ENCODE data around the gene MPG. TPM values are rescaled to one million over a fixed set of nuclear protein-coding genes. Genes with fewer than 3 reads are reported as not detected.
A peak's percentile ranks its signal among the peaks of the same experiment; 100 is the strongest.

Gene MPG
- total RNA-seq, 1 experiment from 2014 or later, result 85.7 TPM

DNA sequence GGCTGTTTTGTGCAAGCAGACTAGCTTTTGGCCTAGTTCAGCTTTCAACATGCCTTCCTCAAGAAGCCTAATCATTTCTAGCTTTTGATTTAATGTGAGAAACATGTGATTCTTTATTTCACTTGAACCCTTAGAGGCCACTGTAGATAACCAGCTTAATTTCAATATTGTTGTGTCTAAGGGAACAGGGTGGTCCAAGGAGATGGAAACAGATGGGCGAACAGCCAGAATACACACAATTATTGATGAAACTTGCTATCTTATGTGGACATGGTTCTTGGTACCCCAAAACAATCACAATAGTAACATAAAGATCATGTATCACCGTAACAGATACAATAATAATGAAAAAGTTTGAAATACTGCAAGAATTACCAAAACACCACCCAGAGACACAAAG is 55.7 kb downstream of the MPG start:
- in situ Hi-C loops (cut with HindIII; ENCODE audit: low pct_unique_long_range_greater_than_20kb, low sequenced_read_pairs), result no loop called here
- intact Hi-C loops (cut with micrococcal nuclease; ENCODE audit: unreplicated experiment), result no loop called here
- Histone ChIP-seq H3K4me3 (ENCODE audit: low read depth in 2 of 2, low read length in 2 of 2) (no peak overlapping the region), H3K27ac (ENCODE audit: low read length) (no peak overlapping the region), H3K27me3 (ENCODE audit: control insufficient read depth, insufficient read depth, low read length) (no peaks in the 10 kb centered on the region), H3K4me1 (ENCODE audit: control insufficient read depth, insufficient read depth, low read length) (peaks cover 7% of the 10 kb centered on the region; the same call in 1 of the 2 replicates), H3K9me3 (ENCODE audit: control insufficient read depth, insufficient read depth, low read depth, low read length) (no peaks in the 10 kb centered on the region), H3K36me3 (ENCODE audit: control insufficient read depth, insufficient read depth, low read length) (no peaks in the 10 kb centered on the region; the same call in none of the 2 replicates)
- TF ChIP-seq, protein P1, sequence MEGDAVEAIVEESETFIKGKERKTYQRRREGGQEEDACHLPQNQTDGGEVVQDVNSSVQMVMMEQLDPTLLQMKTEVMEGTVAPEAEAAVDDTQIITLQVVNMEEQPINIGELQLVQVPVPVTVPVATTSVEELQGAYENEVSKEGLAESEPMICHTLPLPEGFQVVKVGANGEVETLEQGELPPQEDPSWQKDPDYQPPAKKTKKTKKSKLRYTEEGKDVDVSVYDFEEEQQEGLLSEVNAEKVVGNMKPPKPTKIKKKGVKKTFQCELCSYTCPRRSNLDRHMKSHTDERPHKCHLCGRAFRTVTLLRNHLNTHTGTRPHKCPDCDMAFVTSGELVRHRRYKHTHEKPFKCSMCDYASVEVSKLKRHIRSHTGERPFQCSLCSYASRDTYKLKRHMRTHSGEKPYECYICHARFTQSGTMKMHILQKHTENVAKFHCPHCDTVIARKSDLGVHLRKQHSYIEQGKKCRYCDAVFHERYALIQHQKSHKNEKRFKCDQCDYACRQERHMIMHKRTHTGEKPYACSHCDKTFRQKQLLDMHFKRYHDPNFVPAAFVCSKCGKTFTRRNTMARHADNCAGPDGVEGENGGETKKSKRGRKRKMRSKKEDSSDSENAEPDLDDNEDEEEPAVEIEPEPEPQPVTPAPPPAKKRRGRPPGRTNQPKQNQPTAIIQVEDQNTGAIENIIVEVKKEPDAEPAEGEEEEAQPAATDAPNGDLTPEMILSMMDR (IDR thresholded peaks at IDR 0.05), result no peak
- TF ChIP-seq, protein P2, sequence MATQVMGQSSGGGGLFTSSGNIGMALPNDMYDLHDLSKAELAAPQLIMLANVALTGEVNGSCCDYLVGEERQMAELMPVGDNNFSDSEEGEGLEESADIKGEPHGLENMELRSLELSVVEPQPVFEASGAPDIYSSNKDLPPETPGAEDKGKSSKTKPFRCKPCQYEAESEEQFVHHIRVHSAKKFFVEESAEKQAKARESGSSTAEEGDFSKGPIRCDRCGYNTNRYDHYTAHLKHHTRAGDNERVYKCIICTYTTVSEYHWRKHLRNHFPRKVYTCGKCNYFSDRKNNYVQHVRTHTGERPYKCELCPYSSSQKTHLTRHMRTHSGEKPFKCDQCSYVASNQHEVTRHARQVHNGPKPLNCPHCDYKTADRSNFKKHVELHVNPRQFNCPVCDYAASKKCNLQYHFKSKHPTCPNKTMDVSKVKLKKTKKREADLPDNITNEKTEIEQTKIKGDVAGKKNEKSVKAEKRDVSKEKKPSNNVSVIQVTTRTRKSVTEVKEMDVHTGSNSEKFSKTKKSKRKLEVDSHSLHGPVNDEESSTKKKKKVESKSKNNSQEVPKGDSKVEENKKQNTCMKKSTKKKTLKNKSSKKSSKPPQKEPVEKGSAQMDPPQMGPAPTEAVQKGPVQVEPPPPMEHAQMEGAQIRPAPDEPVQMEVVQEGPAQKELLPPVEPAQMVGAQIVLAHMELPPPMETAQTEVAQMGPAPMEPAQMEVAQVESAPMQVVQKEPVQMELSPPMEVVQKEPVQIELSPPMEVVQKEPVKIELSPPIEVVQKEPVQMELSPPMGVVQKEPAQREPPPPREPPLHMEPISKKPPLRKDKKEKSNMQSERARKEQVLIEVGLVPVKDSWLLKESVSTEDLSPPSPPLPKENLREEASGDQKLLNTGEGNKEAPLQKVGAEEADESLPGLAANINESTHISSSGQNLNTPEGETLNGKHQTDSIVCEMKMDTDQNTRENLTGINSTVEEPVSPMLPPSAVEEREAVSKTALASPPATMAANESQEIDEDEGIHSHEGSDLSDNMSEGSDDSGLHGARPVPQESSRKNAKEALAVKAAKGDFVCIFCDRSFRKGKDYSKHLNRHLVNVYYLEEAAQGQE (IDR thresholded peaks at IDR 0.05; ENCODE audit: insufficient read depth in 1 of 2, low read depth in 2 of 2, low read length in 1 of 2), result no peak
- TF ChIP-seq POLR2AphosphoS5 (IDR thresholded peaks at IDR 0.05; ENCODE audit: low read depth, low read length) (no peak), SIN3A (IDR thresholded peaks at IDR 0.05; ENCODE audit: borderline replicate concordance, insufficient read depth, low read depth, low read length) (no peak), TCF7L2 (IDR thresholded peaks at IDR 0.05; ENCODE audit: low read depth, low read length) (no peak)
- TSS peak; percentile 55 for BruUV-seq (replicated peaks)
- DNase-seq (ENCODE audit: low read depth, low spot score), result no peak
- ChIA-PET CTCF (interaction anchor here (0.9 to 1.2 kb wide), 2 partner anchors 27 to 228 kb away, joined by 5 to 12 read pairs; no protein-coding TSS in a partner anchor), POLR2A (interaction anchor here (0.6 kb wide), 2 partner anchors 100 to 410 kb away, joined by 4 to 11 read pairs; no protein-coding TSS in a partner anchor)
- ATAC-seq, result no peak

Other genes with a start within 250 kb of the MPG start
- 35.7 TPM for gene POLR3K, start 24.6 kb upstream of the MPG start, total RNA-seq (2021; ENCODE audit: unreplicated experiment)
- gene SNRNP25, start 24.4 kb upstream of the MPG start, total RNA-seq (2021; ENCODE audit: unreplicated experiment), result 83.5 TPM
- 41.7 TPM for gene RHBDF1, start 5.6 kb upstream of the MPG start, total RNA-seq (2021; ENCODE audit: unreplicated experiment)
- 69.7 TPM for gene NPRL3, start 60.4 kb downstream of the MPG start, total RNA-seq (2021; ENCODE audit: unreplicated experiment)
- 1.1 TPM for gene HBZ, start 74.4 kb downstream of the MPG start, total RNA-seq (2021; ENCODE audit: unreplicated experiment)
- not detected for gene HBM, start 87.8 kb downstream of the MPG start, total RNA-seq (2021; ENCODE audit: unreplicated experiment)
- gene HBA2, start 94.7 kb downstream of the MPG start, total RNA-seq (2021; ENCODE audit: unreplicated experiment), result not detected
- gene HBA1, start 98.5 kb downstream of the MPG start, total RNA-seq (2021; ENCODE audit: unreplicated experiment), result 4.4 TPM
- 10.4 TPM for gene HBQ1, start 102.2 kb downstream of the MPG start, total RNA-seq (2021; ENCODE audit: unreplicated experiment)
- gene LUC7L, start 151.2 kb downstream of the MPG start, total RNA-seq (2021; ENCODE audit: unreplicated experiment), result 75.3 TPM
- gene FAM234A, start 156.6 kb downstream of the MPG start, total RNA-seq (2021; ENCODE audit: unreplicated experiment), result 121 TPM
- 10.2 TPM for gene RGS11, start 197.7 kb downstream of the MPG start, total RNA-seq (2021; ENCODE audit: unreplicated experiment)
- 2.4 TPM for gene ARHGDIG, start 202.4 kb downstream of the MPG start, total RNA-seq (2021; ENCODE audit: unreplicated experiment)
- gene PDIA2, start 204.9 kb downstream of the MPG start, total RNA-seq (2021; ENCODE audit: unreplicated experiment), result 1.1 TPM